SU-DHL-6 (cell line): ENCODE results near the gene SMARCAD1.

Experiments
- H2AFZ ChIP-seq: fragments of 200-600 bp; sonication (generic); 2 replicates; pipeline ENCODE4 v1.6.1; 2014; ENCODE audit warnings: low read depth, mild to moderate bottlenecking, moderate library complexity, mixed read lengths, antibody characterized with exemption, low read length; ENCODE audit not compliant: severe bottlenecking
- H3F3A ChIP-seq: fragments of 200-600 bp; shearing (Covaris generic); 2 replicates; pipeline ENCODE4 v1.6.0; 2016; ENCODE audit warnings: antibody characterized with exemption, mild to moderate bottlenecking; ENCODE audit not compliant: insufficient read depth
- H3K27ac ChIP-seq: fragments of 200-600 bp; sonication (generic); 2 replicates; pipeline ENCODE4 v1.5.1; 2016; ENCODE audit warnings: low read depth, mild to moderate bottlenecking, low read length, moderate library complexity, mixed read lengths
- H3K27me3 ChIP-seq: fragments of 200-600 bp; sonication (generic), shearing (Covaris generic); 2 replicates; pipeline ENCODE4 v1.6.0; 2014; ENCODE audit warnings: mild to moderate bottlenecking, low read length
- H3K36me3 ChIP-seq: fragments of 200-600 bp; sonication (generic); 2 replicates; pipeline ENCODE4 v1.6.1; 2014; ENCODE audit warnings: mild to moderate bottlenecking, low read length, mixed read lengths
- H3K4me2 ChIP-seq: fragments of 300-600, 200-600 bp; shearing (Covaris generic), sonication (generic); 2 replicates; pipeline ENCODE4 v1.6.0; 2014; ENCODE audit warnings: low read length, low read depth, mild to moderate bottlenecking; ENCODE audit not compliant: poor library complexity, severe bottlenecking
- H3K4me3 ChIP-seq: fragments of 200-600 bp; sonication (generic); 2 replicates; pipeline ENCODE4 v1.5.1; 2014; ENCODE audit warnings: antibody characterized with exemption, low read length, mild to moderate bottlenecking, mixed read lengths; ENCODE audit not compliant: insufficient read depth, poor library complexity, severe bottlenecking
- H3K79me2 ChIP-seq: fragments of 200-600 bp; sonication (generic); 2 replicates; pipeline ENCODE4 v1.6.1; 2014; ENCODE audit warnings: mild to moderate bottlenecking, low read length, moderate library complexity; ENCODE audit not compliant: insufficient read depth
- H3K9ac ChIP-seq: fragments of 200-600 bp; sonication (generic); 2 replicates; pipeline ENCODE4 v1.7.0; 2014; ENCODE audit warnings: mild to moderate bottlenecking, low read length
- H3K9me2 ChIP-seq: fragments of 200-600 bp; sonication (generic); replicated peaks from 2 replicates; pipeline ENCODE4 v1.6.1; 2014; ENCODE audit warnings: low read length; ENCODE audit not compliant: insufficient read depth
- H3K9me3 ChIP-seq: fragments of 200-600 bp; sonication (generic); 2 replicates; pipeline ENCODE4 v1.6.1; 2014; ENCODE audit warnings: low read length, mixed read lengths; ENCODE audit not compliant: insufficient read depth
- H4K20me1 ChIP-seq: fragments of 200-600 bp; sonication (generic); 2 replicates; pipeline ENCODE4 v1.6.1; 2014; ENCODE audit warnings: low read depth, mild to moderate bottlenecking, antibody characterized with exemption, low read length, moderate library complexity, mixed read lengths
- EZH2phosphoT487 ChIP-seq: fragments of 200-600 bp; sonication (generic), shearing (Covaris generic); conservative IDR thresholded peaks from 2 replicates; pipeline ENCODE4 v1.6.1; 2018; ENCODE audit warnings: mild to moderate bottlenecking, antibody characterized with exemption, low read length, moderate library complexity, mixed read lengths
- TF ChIP-seq, protein P1 (sequence below): fragments of 200-600 bp; sonication (generic); IDR thresholded peaks from one replicate; pipeline ENCODE4 v1.5.1; 2017; ENCODE audit warnings: antibody characterized with exemption, mild to moderate bottlenecking, low read length, moderate library complexity; ENCODE audit not compliant: insufficient read depth, poor library complexity, severe bottlenecking

The SMARCAD1 gene

GRCh38 chr4:94160774-94161173, 46.9 kb upstream of the SMARCAD1 start:
- Histone ChIP-seq H3K27ac (no peak overlapping the region), H3K36me3 (no peaks in the 10 kb centered on the region), H2AFZ (no peak overlapping the region), H3K79me2 (no peaks in the 10 kb centered on the region), H3K4me2 (no peak overlapping the region), H4K20me1 (no peaks in the 10 kb centered on the region), H3K4me3 (no peak overlapping the region), H3K9me3 (no peaks in the 10 kb centered on the region), H3K9me2 (no peaks in the 10 kb centered on the region), H3F3A (no peaks in the 10 kb centered on the region), H3K27me3 (no peaks in the 10 kb centered on the region), H3K9ac (no peak overlapping the region)
- TF ChIP-seq, protein P1, sequence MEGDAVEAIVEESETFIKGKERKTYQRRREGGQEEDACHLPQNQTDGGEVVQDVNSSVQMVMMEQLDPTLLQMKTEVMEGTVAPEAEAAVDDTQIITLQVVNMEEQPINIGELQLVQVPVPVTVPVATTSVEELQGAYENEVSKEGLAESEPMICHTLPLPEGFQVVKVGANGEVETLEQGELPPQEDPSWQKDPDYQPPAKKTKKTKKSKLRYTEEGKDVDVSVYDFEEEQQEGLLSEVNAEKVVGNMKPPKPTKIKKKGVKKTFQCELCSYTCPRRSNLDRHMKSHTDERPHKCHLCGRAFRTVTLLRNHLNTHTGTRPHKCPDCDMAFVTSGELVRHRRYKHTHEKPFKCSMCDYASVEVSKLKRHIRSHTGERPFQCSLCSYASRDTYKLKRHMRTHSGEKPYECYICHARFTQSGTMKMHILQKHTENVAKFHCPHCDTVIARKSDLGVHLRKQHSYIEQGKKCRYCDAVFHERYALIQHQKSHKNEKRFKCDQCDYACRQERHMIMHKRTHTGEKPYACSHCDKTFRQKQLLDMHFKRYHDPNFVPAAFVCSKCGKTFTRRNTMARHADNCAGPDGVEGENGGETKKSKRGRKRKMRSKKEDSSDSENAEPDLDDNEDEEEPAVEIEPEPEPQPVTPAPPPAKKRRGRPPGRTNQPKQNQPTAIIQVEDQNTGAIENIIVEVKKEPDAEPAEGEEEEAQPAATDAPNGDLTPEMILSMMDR = no peak
- no peak for TF ChIP-seq EZH2phosphoT487

DNA sequence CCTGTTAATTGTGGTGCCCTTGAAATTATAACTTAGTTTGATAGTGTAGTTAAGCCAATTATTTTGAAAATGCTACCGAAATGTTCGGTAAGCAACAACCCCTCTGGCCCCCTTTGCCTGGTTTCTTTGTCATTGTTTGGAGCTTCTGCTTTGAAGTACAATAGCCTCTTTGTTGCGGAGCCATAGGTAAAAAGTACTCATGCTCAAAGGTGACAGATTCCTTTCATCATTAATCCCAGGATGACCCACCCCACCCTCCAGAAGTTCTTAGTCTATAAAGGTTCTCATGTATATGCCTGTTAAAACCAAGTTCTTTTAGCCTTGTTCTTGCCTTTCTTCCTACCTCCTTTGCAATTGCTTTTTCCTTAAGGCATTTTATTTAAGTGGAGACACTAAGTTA, 42.4 kb upstream of the SMARCAD1 start:
- Histone ChIP-seq H3K27ac (no peak overlapping the region), H2AFZ (no peak overlapping the region), H3F3A (no peaks in the 10 kb centered on the region), H4K20me1 (no peaks in the 10 kb centered on the region), H3K4me3 (no peak overlapping the region), H3K27me3 (no peaks in the 10 kb centered on the region), H3K4me2 (no peak overlapping the region), H3K79me2 (no peaks in the 10 kb centered on the region), H3K9ac (no peak overlapping the region), H3K9me3 (no peaks in the 10 kb centered on the region), H3K36me3 (no peaks in the 10 kb centered on the region), H3K9me2 (no peaks in the 10 kb centered on the region)
- TF ChIP-seq EZH2phosphoT487 = no peak
- TF ChIP-seq, protein P1 = no peak

- H2AFZ ChIP-seq = no peak overlapping the region
- no peaks in the 10 kb centered on the region for H4K20me1 ChIP-seq
- no peaks in the 10 kb centered on the region for H3K79me2 ChIP-seq
- H3K27me3 ChIP-seq = no peaks in the 10 kb centered on the region
- H3K9me2 ChIP-seq = no peaks in the 10 kb centered on the region
- H3K27ac ChIP-seq = no peak overlapping the region
- H3K36me3 ChIP-seq = no peaks in the 10 kb centered on the region
- H3K9ac ChIP-seq = no peak overlapping the region
- no peak overlapping the region for H3K4me3 ChIP-seq
- no peaks in the 10 kb centered on the region for H3K9me3 ChIP-seq
- TF ChIP-seq, protein P1 = no peak
- no peak for TF ChIP-seq EZH2phosphoT487
- H3F3A ChIP-seq = no peaks in the 10 kb centered on the region
- no peak overlapping the region for H3K4me2 ChIP-seq
Observed at GRCh38 chr4:94168321-94168720, 39.3 kb upstream of the SMARCAD1 start.

GRCh38 chr4:94169803-94170372, 37.8 kb upstream of the SMARCAD1 start:
- Histone ChIP-seq H3K9me2 (no peaks in the 10 kb centered on the region), H3K4me3 (no peak overlapping the region), H2AFZ (no peak overlapping the region), H3K36me3 (no peaks in the 10 kb centered on the region), H3K9me3 (no peaks in the 10 kb centered on the region), H4K20me1 (no peaks in the 10 kb centered on the region), H3K4me2 (no peak overlapping the region), H3K27me3 (no peaks in the 10 kb centered on the region), H3K9ac (no peak overlapping the region), H3F3A (no peaks in the 10 kb centered on the region), H3K27ac (no peak overlapping the region), H3K79me2 (no peaks in the 10 kb centered on the region)
- TF ChIP-seq, protein P1 = no peak
- TF ChIP-seq EZH2phosphoT487 = no peak
